Endothelial cell of umbilical vein (primary cell): ENCODE data around the gene IWS1. TPM values are rescaled to one million over a fixed set of nuclear protein-coding genes. Genes with fewer than 3 reads are reported as not detected.

ENCODE experiments used
- BruUV-seq: library from RNA; stranded (reverse); fragments of 400-500 nt; replicated peaks from 2 replicates; lab custom pipeline; 2021; lab: Mats Ljungman, UMichigan
- CTCF ChIA-PET: fragments of 300-600, 350-600 bp; sonication (Branson Sonifier 250); formaldehyde crosslinking; loops from one replicate; lab custom pipeline; 2021; ENCODE audit warnings: antibody characterized with exemption, inconsistent platforms; lab: Charles Lee
- POLR2A ChIA-PET: fragments of 300-600, 350-600 bp; sonication (Branson Sonifier 250); formaldehyde crosslinking; loops from one replicate; lab custom pipeline; 2021; ENCODE audit warnings: antibody characterized with exemption, inconsistent platforms; lab: Charles Lee
- DNase-seq: peaks from one replicate; pipeline ENCODE4 v3.0.0-alpha.2; 2011; ENCODE audit warnings: low read depth, low spot score
- FAIRE-seq: peaks from 2 replicates; lab custom pipeline; 2011; peaks lifted over from hg19 to GRCh38; lab: Jason Lieb, UNC
- H2AFZ ChIP-seq: 2 replicates; pipeline ENCODE4 v1.6.0; 2012; ENCODE audit warnings: low read depth, low read length, control low read depth, inconsistent platforms
- H3K27ac ChIP-seq: 2 replicates; pipeline ENCODE4 v1.5.1; 2011; ENCODE audit warnings: low read depth, mild to moderate bottlenecking, control low read depth, low read length, moderate library complexity; ENCODE audit not compliant: insufficient read depth
- H3K27me3 ChIP-seq, 2 experiments: 2 replicates each; pipeline versions ENCODE4 v1.6.0 to v1.6.1; 2011; ENCODE audit warnings: low read length in 2 of 2, mixed read lengths in 1 of 2; ENCODE audit not compliant: control insufficient read depth in 2 of 2, insufficient read depth in 2 of 2
- H3K36me3 ChIP-seq, 2 experiments: 2 replicates in 1 of 2; 3 replicates in 1 of 2; pipeline ENCODE4 v1.5.1; 2011; ENCODE audit warnings: low read length in 2 of 2, mild to moderate bottlenecking in 1 of 2, moderate library complexity in 1 of 2; ENCODE audit not compliant: control insufficient read depth in 2 of 2, insufficient read depth in 2 of 2; ENCODE audit errors: extremely low read depth in 1 of 2
- H3K4me1 ChIP-seq: 3 replicates; pipeline ENCODE4 v1.5.1; 2011; ENCODE audit warnings: mild to moderate bottlenecking, low read length; ENCODE audit not compliant: control insufficient read depth, insufficient read depth; ENCODE audit errors: extremely low read depth
- H3K4me2 ChIP-seq: 2 replicates; pipeline ENCODE4 v1.6.1; 2011; ENCODE audit warnings: low read length, control low read depth, mixed read lengths; ENCODE audit not compliant: insufficient read depth
- H3K4me3 ChIP-seq, 3 experiments: fragments of 200-600 bp in 1 of 3; sonication (generic), shearing (Covaris generic) in 1 of 3; replicated peaks in 1 of 3; 2 replicates each; pipeline ENCODE4 v1.5.1; 2011 to 2016; ENCODE audit warnings: control low read depth in 3 of 3, low read length in 3 of 3, mild to moderate bottlenecking in 2 of 3, inconsistent platforms in 1 of 3, low read depth in 1 of 3, moderate library complexity in 1 of 3; ENCODE audit not compliant: insufficient read depth in 1 of 3
- H3K79me2 ChIP-seq: 2 replicates; pipeline ENCODE4 v1.6.0; 2012; ENCODE audit warnings: low read length, inconsistent platforms; ENCODE audit not compliant: control insufficient read depth, insufficient read depth
- H3K9ac ChIP-seq: replicated peaks from 2 replicates; pipeline ENCODE3; 2011; ENCODE audit warnings: low read length, control low read depth; ENCODE audit not compliant: insufficient read depth; ENCODE audit errors: extremely low read depth
- H3K9me1 ChIP-seq: replicated peaks from 3 replicates; pipeline ENCODE4 v1.6.0; 2011; ENCODE audit warnings: mild to moderate bottlenecking, low read length; ENCODE audit not compliant: control insufficient read depth, insufficient read depth; ENCODE audit errors: extremely low read depth
- H3K9me3 ChIP-seq: replicated peaks from 2 replicates; pipeline ENCODE4 v1.5.1; 2012; ENCODE audit warnings: low read length, inconsistent platforms; ENCODE audit not compliant: control insufficient read depth, insufficient read depth
- H4K20me1 ChIP-seq: replicated peaks from 2 replicates; pipeline ENCODE3; 2011; ENCODE audit warnings: mild to moderate bottlenecking, low read length; ENCODE audit not compliant: control insufficient read depth, insufficient read depth; ENCODE audit errors: extremely low read depth
- EZH2 ChIP-seq: IDR thresholded peaks from 2 replicates; pipeline ENCODE4 v1.6.1; 2012; ENCODE audit warnings: borderline replicate concordance, low read depth, mild to moderate bottlenecking, moderate library complexity, low read length, inconsistent platforms; ENCODE audit not compliant: severe bottlenecking
- FOS ChIP-seq: IDR thresholded peaks from 2 replicates; pipeline ENCODE4 v1.6.1; 2011; ENCODE audit warnings: mild to moderate bottlenecking, low read length, moderate library complexity, borderline replicate concordance; ENCODE audit not compliant: insufficient read depth
- GATA2 ChIP-seq: IDR thresholded peaks from 2 replicates; pipeline ENCODE4 v1.7.0; 2011; ENCODE audit warnings: low read depth, mild to moderate bottlenecking, moderate library complexity, mixed read lengths, low read length; ENCODE audit not compliant: insufficient read length, insufficient read depth
- JUN ChIP-seq: IDR thresholded peaks from 2 replicates; pipeline ENCODE4 v1.6.1; 2011; ENCODE audit warnings: borderline replicate concordance, low read depth; ENCODE audit not compliant: insufficient read length, insufficient read depth
- MYC ChIP-seq: IDR thresholded peaks from one replicate; pipeline ENCODE4 v1.6.1; 2011; ENCODE audit warnings: mild to moderate bottlenecking, low read depth, low read length
- POLR2A ChIP-seq: IDR thresholded peaks from 2 replicates; pipeline ENCODE4 v1.6.1; 2012; ENCODE audit warnings: low read depth, mild to moderate bottlenecking, control low read depth, low read length
- POLR2AphosphoS5 ChIP-seq: IDR thresholded peaks from 2 replicates; pipeline ENCODE4 v1.6.1; 2012; ENCODE audit warnings: low read depth, mild to moderate bottlenecking, control low read depth, low read length, moderate library complexity; ENCODE audit not compliant: insufficient read depth
- dilution Hi-C: fragments of 300-500 bp; cut with MboI; formaldehyde crosslinking; loops from one replicate; pipeline ENCODE4 v1.15.0; 2019; ENCODE audit warnings: low sequenced_read_pairs; ENCODE audit not compliant: extremely low pct_ligation_motif_present
- intact Hi-C: fragments of 100-400 bp; cut with micrococcal nuclease; formaldehyde crosslinking; loops from one replicate; pipeline ENCODE4 v1.10.0; 2022
- polyA plus RNA-seq, 4 experiments: library from polyadenylated mRNA; depleted of rRNA in 3 of 4; stranded (reverse) in 3 of 4; unstranded in 1 of 4; fragments of >200 nt; gene quantifications; 2 replicates each; pipeline versions ENCODE4 v1.2.1 to v1.2.3, GENCODE V29; 2011 to 2012; ENCODE audit warnings: missing spikeins in 1 of 4
- total RNA-seq: library from RNA; stranded (reverse); gene quantifications from 2 replicates; pipeline ENCODE4 v1.2.3, GENCODE V29; 2021
- TF ChIP-seq, protein P1 (sequence below): IDR thresholded peaks from 2 replicates; pipeline ENCODE4 v1.6.1; 2011; ENCODE audit not compliant: insufficient read depth, insufficient read length
- TF ChIP-seq, protein P2 (sequence below), 2 donors: IDR thresholded peaks; 1 replicate in 1 of 2; 2 replicates in 1 of 2; pipeline ENCODE4 v1.5.1; 2011; ENCODE audit warnings: low read length in 2 of 2, mild to moderate bottlenecking in 2 of 2, moderate library complexity in 2 of 2, control low read depth in 1 of 2, inconsistent platforms in 1 of 2, low read depth in 1 of 2; ENCODE audit not compliant: insufficient read depth in 1 of 2; ENCODE audit errors: extremely low read depth in 1 of 2

IWS1 gene
- total and polyA plus RNA-seq, 2 donors (not counting 3 experiments of a cell fraction or from before 2014, with no cell fraction given) = 14.7 to 51.0 TPM

DNA sequence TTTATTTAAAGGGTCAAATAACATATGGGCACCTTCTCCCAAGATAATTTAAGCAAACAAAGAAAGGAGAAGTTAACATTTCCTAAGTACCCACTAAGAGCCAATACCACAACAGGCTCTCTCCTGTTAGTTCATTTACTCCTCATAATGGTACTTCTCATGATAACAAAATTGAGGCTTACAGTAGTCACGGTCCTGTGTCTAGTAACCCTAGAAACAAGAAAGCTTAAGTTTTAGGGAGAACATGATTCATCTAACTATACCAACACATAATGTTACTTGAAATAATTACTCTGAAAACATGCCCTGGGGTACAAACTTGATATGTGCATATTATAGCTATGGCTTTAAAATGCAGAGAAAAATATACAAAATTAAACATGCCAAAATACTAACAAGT is 19.8 kb downstream of the IWS1 start:
- no peaks in the 10 kb centered on the region for H4K20me1 ChIP-seq

More for the DNA sequence above, 19.8 kb downstream of the IWS1 start:
- ChIA-PET POLR2A (no interaction called here), CTCF (interaction anchor here (0.9 to 1.5 kb wide), 3 partner anchors 27 to 315 kb away, joined by 3 to 4 read pairs (median 4); no protein-coding TSS in a partner anchor)
- Histone ChIP-seq H3K27me3 (no peaks in the 10 kb centered on the region), H3K4me2 (no peak overlapping the region), H3K9ac (no peak overlapping the region), H3K79me2 (peaks cover 60% of the 10 kb centered on the region), H3K4me1 (peaks cover 21% of the 10 kb centered on the region), H3K9me3 (no peaks in the 10 kb centered on the region), H3K9me1 (no peaks in the 10 kb centered on the region), H3K27ac (no peak overlapping the region), H3K4me3 (no peak overlapping the region), H3K36me3 (peaks cover 11 to 24% of the 10 kb centered on the region in 2 experiments), H2AFZ (no peak overlapping the region)
- intact Hi-C loops (loop anchor here (5.0 kb wide), 1 partner anchor 196 kb away; the partner anchor contains the start of gene SFT2D3), dilution Hi-C loops (no loop called here)
- FAIRE-seq = no peak
- no TSS peak for BruUV-seq
- TF ChIP-seq POLR2AphosphoS5 = no peak
- TF ChIP-seq JUN = no peak
- no peak for TF ChIP-seq FOS
- TF ChIP-seq, protein P1, sequence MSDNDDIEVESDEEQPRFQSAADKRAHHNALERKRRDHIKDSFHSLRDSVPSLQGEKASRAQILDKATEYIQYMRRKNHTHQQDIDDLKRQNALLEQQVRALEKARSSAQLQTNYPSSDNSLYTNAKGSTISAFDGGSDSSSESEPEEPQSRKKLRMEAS = no peak
- TF ChIP-seq POLR2A = no peak
- no peak for TF ChIP-seq MYC
- TF ChIP-seq, protein P2, sequence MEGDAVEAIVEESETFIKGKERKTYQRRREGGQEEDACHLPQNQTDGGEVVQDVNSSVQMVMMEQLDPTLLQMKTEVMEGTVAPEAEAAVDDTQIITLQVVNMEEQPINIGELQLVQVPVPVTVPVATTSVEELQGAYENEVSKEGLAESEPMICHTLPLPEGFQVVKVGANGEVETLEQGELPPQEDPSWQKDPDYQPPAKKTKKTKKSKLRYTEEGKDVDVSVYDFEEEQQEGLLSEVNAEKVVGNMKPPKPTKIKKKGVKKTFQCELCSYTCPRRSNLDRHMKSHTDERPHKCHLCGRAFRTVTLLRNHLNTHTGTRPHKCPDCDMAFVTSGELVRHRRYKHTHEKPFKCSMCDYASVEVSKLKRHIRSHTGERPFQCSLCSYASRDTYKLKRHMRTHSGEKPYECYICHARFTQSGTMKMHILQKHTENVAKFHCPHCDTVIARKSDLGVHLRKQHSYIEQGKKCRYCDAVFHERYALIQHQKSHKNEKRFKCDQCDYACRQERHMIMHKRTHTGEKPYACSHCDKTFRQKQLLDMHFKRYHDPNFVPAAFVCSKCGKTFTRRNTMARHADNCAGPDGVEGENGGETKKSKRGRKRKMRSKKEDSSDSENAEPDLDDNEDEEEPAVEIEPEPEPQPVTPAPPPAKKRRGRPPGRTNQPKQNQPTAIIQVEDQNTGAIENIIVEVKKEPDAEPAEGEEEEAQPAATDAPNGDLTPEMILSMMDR (IDR thresholded peaks at IDR 0.05; ENCODE audit: extremely low read depth in 1 of 2, insufficient read depth in 1 of 2, low read depth in 1 of 2, low read length in 2 of 2) = no peak
- TF ChIP-seq GATA2 = no peak
- no peak for TF ChIP-seq EZH2
- no peak for DNase-seq
